GM12878 (cell line): ENCODE data around the gene EHMT2. TPM values are rescaled to one million over a fixed set of nuclear protein-coding genes. Genes with fewer than 3 reads are reported as not detected.

Experiments used
- ATAC-seq: fragments of 200-7000 bp; cut with Tn5 transposase; 3 replicates; pipeline ENCODE4 v1.9.1; 2020; ENCODE audit warnings: mild to moderate bottlenecking, moderate library complexity
- BruUV-seq: library from RNA; stranded (reverse); fragments of 400-500 nt; replicated peaks from 2 replicates; lab custom pipeline; 2021; lab: Mats Ljungman, UMichigan
- CTCF ChIA-PET: fragments of 300-600 bp; sonication (Branson Sonifier 250); formaldehyde crosslinking; extraction: SDS; loops from one replicate; lab custom pipeline; 2021; ENCODE audit warnings: inconsistent platforms; lab: Yijun Ruan, JAX
- POLR2A ChIA-PET: fragments of 350-600 bp; formaldehyde crosslinking; extraction: SDS; loops from one replicate; lab custom pipeline; 2021; ENCODE audit warnings: inconsistent platforms; lab: Charles Lee
- RAD21 ChIA-PET: fragments of 300-600 bp; sonication (Branson Sonifier 250); formaldehyde crosslinking; loops from one replicate; lab custom pipeline; 2023; ENCODE audit warnings: antibody characterized with exemption; ENCODE audit not compliant: unreplicated experiment; lab: Charles Lee
- SMC1A ChIA-PET: fragments of 300-600 bp; sonication (Branson Sonifier 250); formaldehyde crosslinking; loops from one replicate; lab custom pipeline; 2023; ENCODE audit not compliant: unreplicated experiment, uncharacterized antibody; lab: Charles Lee
- DNase-seq: peaks from one replicate; pipeline ENCODE4 v3.0.0-alpha.2; 2011; ENCODE audit warnings: low read depth, low spot score
- FAIRE-seq: peaks from 3 replicates; lab custom pipeline; 2011; peaks lifted over from hg19 to GRCh38; lab: Jason Lieb, UNC
- H2AFZ ChIP-seq: 2 replicates; pipeline ENCODE4 v1.6.0; 2011; ENCODE audit warnings: low read depth, low read length, control low read depth; ENCODE audit not compliant: control insufficient read depth
- H3K27ac ChIP-seq: 2 replicates; pipeline ENCODE4 v1.5.1; 2011; ENCODE audit warnings: control low read depth; ENCODE audit not compliant: control insufficient read depth, insufficient read depth
- H3K27me3 ChIP-seq, 2 experiments: replicated peaks in 1 of 2; 2 replicates each; pipeline versions ENCODE4 v1.6.0 to v1.6.1; 2011; ENCODE audit warnings: low read length in 1 of 2; ENCODE audit not compliant: control insufficient read depth in 2 of 2, insufficient read depth in 2 of 2
- H3K36me3 ChIP-seq, 2 experiments: 2 replicates each; pipeline ENCODE4 v1.5.1; 2011; ENCODE audit warnings: low read length in 1 of 2; ENCODE audit not compliant: control insufficient read depth in 2 of 2, insufficient read depth in 2 of 2
- H3K4me1 ChIP-seq: 2 replicates; pipeline ENCODE4 v1.6.1; 2011; ENCODE audit warnings: mild to moderate bottlenecking, low read length, moderate library complexity, mixed read lengths; ENCODE audit not compliant: control insufficient read depth, insufficient read depth
- H3K4me2 ChIP-seq: 2 replicates; pipeline ENCODE4 v1.6.0; 2011; ENCODE audit warnings: control low read depth; ENCODE audit not compliant: control insufficient read depth, insufficient read depth
- H3K4me3 ChIP-seq: fragments of 200-600 bp; sonication (generic); 2 replicates; pipeline ENCODE4 v1.5.1; 2016
- H3K79me2 ChIP-seq: 2 replicates; pipeline ENCODE4 v1.6.0; 2011; ENCODE audit warnings: low read length; ENCODE audit not compliant: control insufficient read depth, insufficient read depth
- H3K9ac ChIP-seq: 2 replicates; pipeline ENCODE4 v1.8.0; 2011; ENCODE audit warnings: low read length, control low read depth, mixed read lengths; ENCODE audit not compliant: control insufficient read depth, insufficient read depth
- H3K9me3 ChIP-seq: replicated peaks from 3 replicates; pipeline ENCODE4 v1.5.1; 2011; ENCODE audit warnings: mild to moderate bottlenecking, low read length; ENCODE audit not compliant: control insufficient read depth, insufficient read depth
- H4K20me1 ChIP-seq: 2 replicates; pipeline ENCODE4 v1.6.0; 2011; ENCODE audit not compliant: control insufficient read depth, insufficient read depth
- CEBPB ChIP-seq, 2 experiments: fragments of 150-350 bp in 1 of 2; IDR thresholded peaks; 2 replicates each; pipeline ENCODE4 v1.6.1; 2012 to 2014; ENCODE audit warnings: low read depth in 2 of 2, low read length in 2 of 2, borderline replicate concordance in 1 of 2, inconsistent platforms in 1 of 2
- EZH2 ChIP-seq: IDR thresholded peaks from 2 replicates; pipeline ENCODE4 v1.6.1; 2012; ENCODE audit warnings: low read depth, mild to moderate bottlenecking, control low read depth, inconsistent platforms, low read length, borderline replicate concordance; ENCODE audit not compliant: control insufficient read depth
- KDM1A ChIP-seq: fragments of 200-600 bp; sonication (generic); IDR thresholded peaks from 2 replicates; pipeline ENCODE4 v1.6.1; 2016; ENCODE audit warnings: borderline replicate concordance
- MTA2 ChIP-seq: fragments of 450-650 bp; IDR thresholded peaks from 2 replicates; pipeline ENCODE4 v1.6.1; 2016; ENCODE audit warnings: low read depth, mild to moderate bottlenecking, moderate library complexity
- POLR2AphosphoS2 ChIP-seq: IDR thresholded peaks from 2 replicates; pipeline ENCODE4 v1.6.1; 2011; ENCODE audit warnings: low read depth, mild to moderate bottlenecking, low read length, improper control_type of control experiment, moderate library complexity
- SMARCA5 ChIP-seq: fragments of 450-650 bp; IDR thresholded peaks from 2 replicates; pipeline ENCODE4 v1.6.1; 2017; ENCODE audit warnings: mild to moderate bottlenecking
- TARDBP ChIP-seq: IDR thresholded peaks from 2 replicates; pipeline ENCODE4 v1.6.1; 2016; ENCODE audit warnings: borderline replicate concordance
- TCF7 ChIP-seq: IDR thresholded peaks from 2 replicates; pipeline ENCODE4 v1.6.1; 2014; ENCODE audit warnings: antibody characterized with exemption, borderline replicate concordance
- WGBS: methylation state at CpG from one replicate; pipeline ENCODE4 v1.1.6; 2016; ENCODE audit warnings: low lambda C conversion rate; ENCODE audit not compliant: insufficient replicate concordance, insufficient coverage; ENCODE audit errors: missing lambda C conversion rate; 5-methylcytosine and 5-hydroxymethylcytosine counted together
- in situ Hi-C: fragments of 300-500 bp; cut with MboI; formaldehyde crosslinking; loops from 9 replicates; pipeline ENCODE4 v1.14.3; 2018; ENCODE audit warnings: mixed read lengths
- intact Hi-C: fragments of 100-400 bp; cut with micrococcal nuclease; formaldehyde crosslinking; loops from one replicate; pipeline ENCODE4 v1.14.2; 2022; ENCODE audit not compliant: unreplicated experiment
- polyA plus RNA-seq, 11 experiments: library from polyadenylated mRNA; depleted of rRNA in 4 of 11; unstranded in 6 of 11; stranded (reverse) in 5 of 11; fragments of >200 nt; fragmentation: Nextera tagmentation in 4 of 11; fragmentation: Illumina TruSeq in 1 of 11; extraction: Ambion mirVana in 4 of 11; extraction: Trizol in 1 of 11; gene quantifications; 1 replicate in 1 of 11; 2 replicates in 10 of 11; pipeline versions ENCODE4 v1.2.1 to v1.2.3, GENCODE V29; 2011 to 2016; ENCODE audit warnings: inconsistent platforms in 2 of 11, missing spikeins in 2 of 11, low read depth in 1 of 11
- total RNA-seq, 4 experiments: library from RNA; depleted of rRNA in 3 of 4; stranded (reverse); fragments of >200 nt in 3 of 4; fragmentation: Illumina TruSeq in 1 of 4; extraction: Trizol in 1 of 4; gene quantifications; 2 replicates each; pipeline versions ENCODE4 v1.2.1 to v1.2.3, GENCODE V29; 2013 to 2021

EHMT2 gene
- total and polyA plus RNA-seq, 10 of the 15 experiments (the other 5 are each of a cell fraction or from before 2014, with no cell fraction given) = 1.7 to 53.2 (median 36.3) TPM

DNA sequence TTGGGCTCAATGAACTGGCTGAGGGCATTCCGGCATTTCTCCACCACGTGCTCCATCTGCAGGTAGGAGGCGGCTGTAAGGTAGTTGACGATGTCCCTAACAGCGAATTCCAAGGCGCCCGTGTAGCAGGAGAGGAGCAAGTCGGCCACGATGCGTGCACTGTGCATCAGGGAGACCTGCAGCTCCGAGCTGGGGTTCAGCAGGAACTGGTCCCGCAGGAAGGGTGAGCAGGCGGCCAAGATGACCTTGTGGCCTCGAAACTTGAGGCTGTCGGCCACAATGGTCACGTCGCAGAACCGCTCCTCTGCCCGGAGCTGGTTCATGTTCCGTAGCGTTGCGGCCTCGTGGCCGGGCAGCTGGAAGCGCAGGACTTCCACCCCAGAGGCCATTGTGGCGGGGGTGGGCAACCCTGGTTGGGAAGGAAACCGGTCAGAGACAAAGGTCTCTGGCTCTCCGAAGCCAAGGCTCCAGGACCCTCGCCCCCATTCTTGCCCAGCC, 3.5 kb upstream of the EHMT2 start:
- DNase-seq = no peak
- WGBS = 86% methylated on average over 29 of the region's 29 CpGs
- TF ChIP-seq POLR2AphosphoS2 = 0 out of 2 replicates have a peak, but pooled peaks have one; percentile 17
- no peak for TF ChIP-seq EZH2
- TF ChIP-seq TARDBP = no peak
- 0 out of 2 replicates have a peak, but pooled peaks have one; percentile 16 for TF ChIP-seq SMARCA5
- no peak for TF ChIP-seq KDM1A
- no peak for TF ChIP-seq TCF7
- TF ChIP-seq CEBPB (IDR thresholded peaks at IDR 0.05; ENCODE audit: borderline replicate concordance in 1 of 2, low read depth in 2 of 2, low read length in 2 of 2) = no peak
- no peak for TF ChIP-seq MTA2
- H4K20me1 ChIP-seq = no peaks in the 10 kb centered on the region
- in situ Hi-C loops = no loop called here
- no peak overlapping the region for H3K9ac ChIP-seq
- H3K79me2 ChIP-seq = peaks cover 12% of the 10 kb centered on the region
- peaks cover 18% of the 10 kb centered on the region for H3K4me1 ChIP-seq
- H3K27me3 ChIP-seq = no peaks in the 10 kb centered on the region
- H3K4me2 ChIP-seq = peak overlapping the region; percentile 81
- FAIRE-seq = no peak
- ATAC-seq = no peak
- H2AFZ ChIP-seq = no peak overlapping the region
- peak overlapping the region; percentile 89; the same call in 1 of the 2 replicates for H3K4me3 ChIP-seq
- no TSS peak for BruUV-seq
- RAD21 ChIA-PET = interaction anchor here (0.6 kb wide), 1 partner anchor 240 kb away, joined by 3 read pairs; the partner anchor contains the start of gene C6orf47
- intact Hi-C loops = loop anchor here (10.0 kb wide), 1 partner anchor 356 kb away; the partner anchor contains the start of genes ATP6V1G2, DDX39B and NFKBIL1
- POLR2A ChIA-PET = interaction anchor here (1.9 kb wide), 1 partner anchor 71 kb away, joined by 5 read pairs; the partner anchor contains the start of gene DXO
- H3K9me3 ChIP-seq = no peaks in the 10 kb centered on the region
- CTCF ChIA-PET = no interaction called here
- H3K27ac ChIP-seq = no peak overlapping the region
- SMC1A ChIA-PET = interaction anchor here (0.6 kb wide), 1 partner anchor 252 kb away, joined by 3 read pairs; no protein-coding TSS in a partner anchor
- H3K36me3 ChIP-seq = no peaks in the 10 kb centered on the region; a peak in 1 of 4 replicates
